ENCODE measurements around the gene CCDC106. TPM values are rescaled to one million over a fixed set of nuclear protein-coding genes. Genes with fewer than 3 reads are reported as not detected.
A peak's percentile ranks its signal among the peaks of the same experiment; 100 is the strongest.

The CCDC106 gene
- total RNA-seq, 1 experiment from 2014 or later = 21.1 TPM

- no peaks in the 10 kb centered on the region for H3K9me3 Mint-ChIP-seq
- TF ChIP-seq ZNF423 (CRISPR knock-in tag; IDR thresholded peaks at IDR 0.05) = no peak
- TF ChIP-seq STAT6 (CRISPR knock-in tag; conservative IDR thresholded peaks at IDR 0.05; ENCODE audit: low read depth) = no peak
- no peak for TF ChIP-seq ATF1 (CRISPR knock-in tag; IDR thresholded peaks at IDR 0.05)
- TF ChIP-seq USF2 (CRISPR knock-in tag; IDR thresholded peaks at IDR 0.05) = no peak
- no peak for TF ChIP-seq ZMAT4 (CRISPR knock-in tag; IDR thresholded peaks at IDR 0.05)
- TF ChIP-seq ZNF317 (CRISPR knock-in tag; IDR thresholded peaks at IDR 0.05; ENCODE audit: borderline replicate concordance, low read depth) = no peak
- TF ChIP-seq ZNF671 (CRISPR knock-in tag; IDR thresholded peaks at IDR 0.05) = no peak
- TF ChIP-seq ATF6 (CRISPR knock-in tag; IDR thresholded peaks at IDR 0.05) = no peak
- no peak for TF ChIP-seq AFF4 (CRISPR knock-in tag; IDR thresholded peaks at IDR 0.05; ENCODE audit: borderline replicate concordance)
- TF ChIP-seq FOXP4 (CRISPR knock-in tag; IDR thresholded peaks at IDR 0.05) = no peak
- no peak for TF ChIP-seq FOXK1 (CRISPR knock-in tag; IDR thresholded peaks at IDR 0.05)
- no peak for TF ChIP-seq MYBL2 (CRISPR knock-in tag; IDR thresholded peaks at IDR 0.05)
- TF ChIP-seq IRF1 (CRISPR knock-in tag; IDR thresholded peaks at IDR 0.05) = no peak
- no peak for TF ChIP-seq ZNF281 (CRISPR knock-in tag; IDR thresholded peaks at IDR 0.05)
- TF ChIP-seq NFYB (CRISPR knock-in tag; conservative IDR thresholded peaks at IDR 0.05; ENCODE audit: low read depth) = no peak
- TF ChIP-seq ESRRA (CRISPR knock-in tag; IDR thresholded peaks at IDR 0.05; ENCODE audit: borderline replicate concordance) = no peak
- no peak for TF ChIP-seq ZBTB43 (CRISPR knock-in tag; IDR thresholded peaks at IDR 0.05)
- CTCF ChIA-PET = interaction anchor here (0.9 to 1.7 kb wide), 3 partner anchors 20 to 50 kb away, joined by 4 to 8 read pairs (median 5); partner anchors contain the start of genes U2AF2 and ZNF784
- peak overlapping the region; percentile 89 for H3K27ac Mint-ChIP-seq
- ATAC-seq (peak; percentile 3; the same call in 1 of the 2 replicates), DNase-seq (ENCODE audit: low spot score) (no peak)
- peaks cover 47% of the 10 kb centered on the region for H3K4me1 Mint-ChIP-seq
- H3K4me3 Mint-ChIP-seq = peak overlapping the region; percentile 71
- peaks cover 44% of the 10 kb centered on the region for H3K36me3 Mint-ChIP-seq
- H3K27me3 Mint-ChIP-seq (ENCODE audit: low read depth) = no peaks in the 10 kb centered on the region
- POLR2A ChIA-PET = no interaction called here
Measured at GRCh38 chr19:55674459-55674840, 26.4 kb downstream of the CCDC106 start.

Measured in WTC11 (cell line).